GM12878 (cell line): ENCODE results near the gene ZNF101. TPM values are rescaled to one million over a fixed set of nuclear protein-coding genes. Genes with fewer than 3 reads are reported as not detected.
A peak's percentile ranks its signal among the peaks of the same experiment; 100 is the strongest.

Experiments used
- ATF3 ChIP-seq: IDR thresholded peaks from 2 replicates; pipeline ENCODE4 v1.6.1; 2011; ENCODE audit warnings: low read depth, mild to moderate bottlenecking, low read length, moderate library complexity, borderline replicate concordance; ENCODE audit errors: extremely low read depth
- ATF7 ChIP-seq: fragments of 450-650 bp; IDR thresholded peaks from 2 replicates; pipeline ENCODE4 v1.6.1; 2016; ENCODE audit warnings: low read depth, mild to moderate bottlenecking
- BCL11A ChIP-seq: IDR thresholded peaks from 2 replicates; pipeline ENCODE4 v1.6.1; 2011; ENCODE audit warnings: low read depth, low read length
- CEBPZ ChIP-seq: fragments of 150-350 bp; IDR thresholded peaks from 2 replicates; pipeline ENCODE4 v1.6.1; 2016; ENCODE audit warnings: low read depth, low read length
- ESRRA ChIP-seq: IDR thresholded peaks from 2 replicates; pipeline ENCODE4 v1.6.1; 2012; ENCODE audit warnings: mild to moderate bottlenecking, low read length, improper control_type of control experiment
- ETV6 ChIP-seq, 2 experiments: fragments of 450-650 bp in 1 of 2; IDR thresholded peaks in 1 of 2; conservative IDR thresholded peaks in 1 of 2; 2 replicates each; pipeline ENCODE4 v1.6.1; 2014; ENCODE audit warnings: antibody characterized with exemption in 1 of 2, borderline replicate concordance in 1 of 2, low read depth in 1 of 2, mild to moderate bottlenecking in 1 of 2, moderate library complexity in 1 of 2
- FOXK2 ChIP-seq: fragments of 450-650 bp; IDR thresholded peaks from 2 replicates; pipeline ENCODE4 v1.6.1; 2017; ENCODE audit warnings: mild to moderate bottlenecking, moderate library complexity
- HDAC6 ChIP-seq: fragments of 200-600 bp; sonication (generic); IDR thresholded peaks from one replicate; pipeline ENCODE4 v1.8.0; 2017; ENCODE audit warnings: antibody characterized with exemption; ENCODE audit not compliant: unreplicated experiment
- HDGF ChIP-seq: fragments of 450-650 bp; IDR thresholded peaks from 2 replicates; pipeline ENCODE4 v1.6.1; 2016; ENCODE audit warnings: antibody characterized with exemption
- IKZF2 ChIP-seq, 2 experiments: fragments of 450-650 bp; IDR thresholded peaks; 2 replicates each; pipeline ENCODE4 v1.6.1; 2017; ENCODE audit warnings: mild to moderate bottlenecking in 2 of 2, moderate library complexity in 2 of 2
- MYC ChIP-seq: IDR thresholded peaks from 2 replicates; pipeline ENCODE4 v1.6.1; 2011; ENCODE audit warnings: mild to moderate bottlenecking, low read length, moderate library complexity, inconsistent platforms; ENCODE audit not compliant: insufficient read depth, insufficient replicate concordance, insufficient read length, severe bottlenecking
- NBN ChIP-seq: fragments of 450-650 bp; IDR thresholded peaks from 2 replicates; pipeline ENCODE4 v1.6.1; 2016
- NFXL1 ChIP-seq: fragments of 450-650 bp; IDR thresholded peaks from 2 replicates; pipeline ENCODE4 v1.6.1; 2017; ENCODE audit warnings: antibody characterized with exemption, mild to moderate bottlenecking, borderline replicate concordance
- PAX5 ChIP-seq: IDR thresholded peaks from 2 replicates; pipeline ENCODE4 v1.6.1; 2011; ENCODE audit warnings: low read depth, low read length, borderline replicate concordance
- RCOR1 ChIP-seq: conservative IDR thresholded peaks from 2 replicates; pipeline ENCODE4 v1.6.1; 2012; ENCODE audit warnings: low read depth, low read length, improper control_type of control experiment
- SMC3 ChIP-seq: IDR thresholded peaks from 2 replicates; pipeline ENCODE4 v1.6.1; 2011; ENCODE audit warnings: low read length, improper control_type of control experiment, borderline replicate concordance
- SREBF1 ChIP-seq: IDR thresholded peaks from 2 replicates; pipeline ENCODE4 v1.6.1; 2012; ENCODE audit warnings: mild to moderate bottlenecking, low read length
- SREBF2 ChIP-seq: IDR thresholded peaks from 2 replicates; pipeline ENCODE4 v1.6.1; 2012; ENCODE audit warnings: mild to moderate bottlenecking, low read length
- TARDBP ChIP-seq: IDR thresholded peaks from 2 replicates; pipeline ENCODE4 v1.6.1; 2016; ENCODE audit warnings: borderline replicate concordance
- TBL1XR1 ChIP-seq: IDR thresholded peaks from 2 replicates; pipeline ENCODE4 v1.6.1; 2012; ENCODE audit warnings: low read depth, low read length, improper control_type of control experiment
- TCF3 ChIP-seq: IDR thresholded peaks from 2 replicates; pipeline ENCODE4 v1.6.1; 2012; ENCODE audit warnings: low read depth, mild to moderate bottlenecking, low read length, borderline replicate concordance; ENCODE audit not compliant: insufficient read depth
- WRNIP1 ChIP-seq: IDR thresholded peaks from 2 replicates; pipeline ENCODE4 v1.6.1; 2011; ENCODE audit warnings: low read depth, low read length, improper control_type of control experiment, borderline replicate concordance
- YBX1 ChIP-seq: fragments of 450-650 bp; IDR thresholded peaks from 2 replicates; pipeline ENCODE4 v1.6.1; 2016; ENCODE audit warnings: antibody characterized with exemption
- ZBTB4 ChIP-seq: fragments of 450-650 bp; formaldehyde crosslinking; IDR thresholded peaks from 2 replicates; pipeline ENCODE4 v1.4.0; 2022; ENCODE audit warnings: mild to moderate bottlenecking, moderate library complexity
- ZNF207 ChIP-seq: fragments of 450-650 bp; IDR thresholded peaks from 2 replicates; pipeline ENCODE4 v1.6.1; 2014; ENCODE audit warnings: antibody characterized with exemption, mild to moderate bottlenecking, borderline replicate concordance
- ZNF24 ChIP-seq: fragments of 450-650 bp; IDR thresholded peaks from 2 replicates; pipeline ENCODE4 v1.6.1; 2017; ENCODE audit warnings: antibody characterized with exemption, mild to moderate bottlenecking
- ZNF274 ChIP-seq: IDR thresholded peaks from one replicate; pipeline ENCODE4 v1.8.0; 2011; ENCODE audit not compliant: insufficient read length, insufficient read depth
- polyA plus RNA-seq, 11 experiments: library from polyadenylated mRNA; depleted of rRNA in 4 of 11; unstranded in 6 of 11; stranded (reverse) in 5 of 11; fragments of >200 nt; fragmentation: Nextera tagmentation in 4 of 11; fragmentation: Illumina TruSeq in 1 of 11; extraction: Ambion mirVana in 4 of 11; extraction: Trizol in 1 of 11; gene quantifications; 1 replicate in 1 of 11; 2 replicates in 10 of 11; pipeline versions ENCODE4 v1.2.1 to v1.2.3, GENCODE V29; 2011 to 2016; ENCODE audit warnings: inconsistent platforms in 2 of 11, missing spikeins in 2 of 11, low read depth in 1 of 11
- total RNA-seq, 4 experiments: library from RNA; depleted of rRNA in 3 of 4; stranded (reverse); fragments of >200 nt in 3 of 4; fragmentation: Illumina TruSeq in 1 of 4; extraction: Trizol in 1 of 4; gene quantifications; 2 replicates each; pipeline versions ENCODE4 v1.2.1 to v1.2.3, GENCODE V29; 2013 to 2021

Gene ZNF101
- total and polyA plus RNA-seq, 10 of the 15 experiments (the other 5 are each of a cell fraction or from before 2014, with no cell fraction given): 15.2 to 40.5 (median 19.8) TPM

- no peak for TF ChIP-seq CEBPZ
- no peak; the same call in 1 of the 2 replicates for TF ChIP-seq TBL1XR1
- TF ChIP-seq ZNF274: no peak
- TF ChIP-seq ATF7: peak; percentile 95
- TF ChIP-seq RCOR1: no peak
- peak in 1 of 2 experiments; percentile 57; a peak in 2 of 4 replicates for TF ChIP-seq ETV6 (conservative IDR thresholded peaks at IDR 0.05 in 1 of 2, IDR thresholded peaks at IDR 0.05 in 1 of 2; ENCODE audit: borderline replicate concordance in 1 of 2, low read depth in 1 of 2)
- TF ChIP-seq ESRRA: no peak
- no peak for TF ChIP-seq SMC3
- peak; percentile 99 for TF ChIP-seq NBN
- TF ChIP-seq NFXL1: no peak
- no peak for TF ChIP-seq TCF3
- no peak; a peak in 1 of 4 replicates for TF ChIP-seq IKZF2 (IDR thresholded peaks at IDR 0.05)
- no peak for TF ChIP-seq BCL11A
- TF ChIP-seq HDAC6: no peak
- no peak for TF ChIP-seq ATF3
- peak; percentile 32; the same call in 1 of the 2 replicates for TF ChIP-seq FOXK2
- no peak for TF ChIP-seq TARDBP
- peak; percentile 59; the same call in 1 of the 2 replicates for TF ChIP-seq ZNF207
- no peak for TF ChIP-seq SREBF1
- TF ChIP-seq ZNF24: no peak
- no peak for TF ChIP-seq WRNIP1
- peak; percentile 27; the same call in 1 of the 2 replicates for TF ChIP-seq PAX5
- TF ChIP-seq YBX1: no peak
- TF ChIP-seq ZBTB4 (CRISPR knock-in tag): no peak
- no peak for TF ChIP-seq SREBF2
- no peak for TF ChIP-seq MYC
- peak; percentile 63; the same call in 1 of the 2 replicates for TF ChIP-seq HDGF
Measured at GRCh38 chr19:19661675-19662251, 6.9 kb upstream of the ZNF101 start (continued).
